PC-3 (cell line): Measurements from ENCODE around the gene DLG1. TPM values are rescaled to one million over a fixed set of nuclear protein-coding genes. Genes with fewer than 3 reads are reported as not detected.

Experiments used
- ATAC-seq: fragments of 200-7000 bp; cut with Tn5 transposase; 2 replicates; pipeline ENCODE4 v1.9.1; 2020; ENCODE audit warnings: mild to moderate bottlenecking, moderate library complexity
- BruUV-seq: library from RNA; stranded (reverse); fragments of 400-500 nt; replicated peaks from 2 replicates; lab custom pipeline; 2021; lab: Mats Ljungman, UMichigan
- CTCF ChIA-PET: fragments of 300-600 bp; sonication (Branson Sonifier 250); formaldehyde crosslinking; loops from one replicate; lab custom pipeline; 2022; ENCODE audit warnings: antibody characterized with exemption; lab: Charles Lee
- POLR2A ChIA-PET: fragments of 300-600 bp; sonication (Branson Sonifier 250); formaldehyde crosslinking; loops from one replicate; lab custom pipeline; 2022; ENCODE audit warnings: antibody characterized with exemption; ENCODE audit not compliant: unreplicated experiment; lab: Charles Lee
- DNase-seq: peaks from one replicate; pipeline ENCODE4 v3.0.0-alpha.2; 2015
- H2AFZ ChIP-seq: fragments of 300-600 bp; sonication (generic); 2 replicates; pipeline ENCODE4 v1.6.0; 2016; ENCODE audit warnings: antibody characterized with exemption, low read length
- H3F3A ChIP-seq: fragments of 300-600 bp; sonication (generic); one replicate; pipeline ENCODE4 v1.6.0; 2017; ENCODE audit warnings: antibody characterized with exemption, low read length, control low read depth, mild to moderate bottlenecking; ENCODE audit not compliant: unreplicated experiment
- H3K27ac ChIP-seq: fragments of 300-600 bp; sonication (generic); 2 replicates; pipeline ENCODE4 v1.5.1; 2016; ENCODE audit warnings: mild to moderate bottlenecking, low read length
- H3K27me3 ChIP-seq: fragments of 300-600 bp; sonication (generic); 2 replicates; pipeline ENCODE4 v1.6.1; 2016; ENCODE audit warnings: low read length, mixed read lengths
- H3K36me3 ChIP-seq: fragments of 300-600 bp; sonication (generic); 2 replicates; pipeline ENCODE4 v1.6.1; 2016; ENCODE audit warnings: low read depth, mixed run types, low read length, mixed read lengths
- H3K4me1 ChIP-seq: fragments of 300-600 bp; sonication (generic); 2 replicates; pipeline ENCODE4 v1.5.1; 2016; ENCODE audit warnings: low read length; ENCODE audit not compliant: insufficient read depth
- H3K4me2 ChIP-seq: fragments of 300-600 bp; sonication (generic); 2 replicates; pipeline ENCODE4 v1.6.0; 2016; ENCODE audit warnings: low read length
- H3K4me3 ChIP-seq: fragments of 300-600 bp; sonication (generic); 2 replicates; pipeline ENCODE4 v1.5.1; 2016; ENCODE audit warnings: mild to moderate bottlenecking, low read length, mixed read lengths
- H3K79me2 ChIP-seq: fragments of 300-600 bp; sonication (generic); 2 replicates; pipeline ENCODE4 v1.6.1; 2017; ENCODE audit warnings: low read length, mixed read lengths
- H3K9ac ChIP-seq: fragments of 300-600 bp; sonication (generic); 2 replicates; pipeline ENCODE4 v1.6.0; 2016; ENCODE audit warnings: mild to moderate bottlenecking, low read length
- H3K9me2 ChIP-seq: fragments of 300-600 bp; sonication (generic); replicated peaks from 2 replicates; pipeline ENCODE4 v1.6.1; 2016; ENCODE audit warnings: mixed run types, low read length, mixed read lengths
- H3K9me3 ChIP-seq: fragments of 300-600 bp; sonication (generic); 2 replicates; pipeline ENCODE4 v1.6.1; 2016; ENCODE audit warnings: low read length, mixed read lengths
- H4K20me1 ChIP-seq: fragments of 300-600 bp; sonication (generic); 2 replicates; pipeline ENCODE4 v1.6.1; 2016; ENCODE audit warnings: low read length, mixed read lengths
- CTCF ChIP-seq: fragments of 300-600 bp; sonication (generic); conservative IDR thresholded peaks from 2 replicates; pipeline ENCODE4 v1.5.1; 2017; ENCODE audit warnings: antibody characterized with exemption, low read depth, mild to moderate bottlenecking, low read length
- EZH2 ChIP-seq: fragments of 300-600 bp; sonication (generic); IDR thresholded peaks from one replicate; pipeline ENCODE4 v1.6.1; 2017; ENCODE audit warnings: antibody characterized with exemption, mild to moderate bottlenecking, low read length; ENCODE audit not compliant: unreplicated experiment
- EZH2phosphoT487 ChIP-seq: fragments of 300-600 bp; sonication (generic); IDR thresholded peaks from 2 replicates; pipeline ENCODE4 v1.6.1; 2018; ENCODE audit warnings: mild to moderate bottlenecking, antibody characterized with exemption, low read length, borderline replicate concordance
- intact Hi-C: fragments of 100-400 bp; cut with micrococcal nuclease; formaldehyde crosslinking; loops from 2 replicates; pipeline ENCODE4 v1.9.0; 2023
- total RNA-seq: library from RNA; depleted of rRNA; stranded (reverse); fragments of >200 nt; gene quantifications from 2 replicates; pipeline ENCODE4 v1.2.3, GENCODE V29; 2014

Gene DLG1
- total RNA-seq, 1 experiment from 2014 or later = 60.8 TPM

GRCh38 chr3:197024881-197025735 is 273.3 kb downstream of the DLG1 start:
- Histone ChIP-seq H2AFZ (no peak overlapping the region), H3K79me2 (peaks cover 23% of the 10 kb centered on the region), H3K27me3 (no peaks in the 10 kb centered on the region), H3K9ac (no peak overlapping the region), H3K4me1 (peaks cover 26% of the 10 kb centered on the region), H3K4me3 (no peak overlapping the region), H4K20me1 (no peaks in the 10 kb centered on the region), H3K9me2 (no peaks in the 10 kb centered on the region), H3F3A (no peaks in the 10 kb centered on the region), H3K36me3 (peaks cover 4% of the 10 kb centered on the region; the same call in 1 of the 2 replicates), H3K9me3 (no peaks in the 10 kb centered on the region), H3K4me2 (no peak overlapping the region), H3K27ac (no peak overlapping the region)
- intact Hi-C loops = no loop called here
- TF ChIP-seq EZH2phosphoT487 = no peak
- TF ChIP-seq EZH2 = no peak
- TF ChIP-seq CTCF = no peak
- ChIA-PET CTCF (no interaction called here), POLR2A (no interaction called here)
- DNase-seq = no peak
- no TSS peak for BruUV-seq
- ATAC-seq = no peak

GRCh38 chr3:197023998-197024651 is 274.3 kb downstream of the DLG1 start:
- H3K27me3 ChIP-seq = no peaks in the 10 kb centered on the region
- no peak overlapping the region for H3K4me3 ChIP-seq
- no peak for TF ChIP-seq EZH2
- TF ChIP-seq EZH2phosphoT487 = no peak
- no peak for TF ChIP-seq CTCF
- no peak overlapping the region for H3K9ac ChIP-seq
- ChIA-PET POLR2A (no interaction called here), CTCF (no interaction called here)
- H3K36me3 ChIP-seq = peaks cover 4% of the 10 kb centered on the region; the same call in 1 of the 2 replicates
- no peaks in the 10 kb centered on the region for H3K9me3 ChIP-seq
- H3F3A ChIP-seq = no peaks in the 10 kb centered on the region
- BruUV-seq = no TSS peak
- intact Hi-C loops = no loop called here
- H3K27ac ChIP-seq = no peak overlapping the region
- no peak overlapping the region for H2AFZ ChIP-seq
- peaks cover 19% of the 10 kb centered on the region for H3K79me2 ChIP-seq
- DNase-seq = no peak
- no peaks in the 10 kb centered on the region for H4K20me1 ChIP-seq
- H3K4me1 ChIP-seq = peaks cover 23% of the 10 kb centered on the region
- ATAC-seq = no peak
- no peak overlapping the region for H3K4me2 ChIP-seq
- no peaks in the 10 kb centered on the region for H3K9me2 ChIP-seq
